AG09319 (cell line): ENCODE results near the gene SMYD3.

Source experiments
- DNase-seq: peaks from one replicate; pipeline ENCODE4 v3.0.0-alpha.2; 2010; ENCODE audit warnings: low read depth; ENCODE audit errors: extremely low read depth
- CTCF ChIP-seq: IDR thresholded peaks from 2 replicates; pipeline ENCODE4 v1.5.1; 2011; ENCODE audit warnings: low read depth, mild to moderate bottlenecking, inconsistent platforms, low read length, moderate library complexity

The SMYD3 gene

DNA sequence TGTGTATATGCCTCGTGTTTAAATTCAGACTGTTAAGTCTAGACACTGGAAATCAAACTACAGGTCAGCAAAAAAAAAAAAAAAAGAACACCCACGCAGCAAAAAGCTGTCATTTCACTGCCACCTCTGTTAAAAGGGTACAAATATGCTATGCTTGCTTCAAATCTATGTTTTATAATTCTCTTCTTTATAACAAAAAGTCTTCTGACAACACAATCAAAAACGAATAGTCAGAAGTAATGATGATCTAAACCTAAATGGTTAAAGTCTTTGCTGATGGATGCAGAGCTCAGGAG lies 438.9 kb downstream of the SMYD3 start:
- TF ChIP-seq CTCF: no peak
- no peak for DNase-seq

GRCh38 chr1:246067432-246068216 lies 439.5 kb downstream of the SMYD3 start:
- TF ChIP-seq CTCF: no peak
- peak; percentile 36 for DNase-seq

- no peak for DNase-seq
- TF ChIP-seq CTCF: no peak
These were observed 440.5 kb downstream of the SMYD3 start for GRCh38 chr1:246066573-246066972.

- TF ChIP-seq CTCF: no peak
- DNase-seq: no peak
These were observed 441.5 kb downstream of the SMYD3 start for GRCh38 chr1:246065592-246065991.

GRCh38 chr1:246064891-246065290 lies 442.2 kb downstream of the SMYD3 start:
- no peak for DNase-seq
- TF ChIP-seq CTCF: no peak

GRCh38 chr1:246063013-246063616 lies 444.0 kb downstream of the SMYD3 start:
- no peak for TF ChIP-seq CTCF
- DNase-seq: no peak

DNA sequence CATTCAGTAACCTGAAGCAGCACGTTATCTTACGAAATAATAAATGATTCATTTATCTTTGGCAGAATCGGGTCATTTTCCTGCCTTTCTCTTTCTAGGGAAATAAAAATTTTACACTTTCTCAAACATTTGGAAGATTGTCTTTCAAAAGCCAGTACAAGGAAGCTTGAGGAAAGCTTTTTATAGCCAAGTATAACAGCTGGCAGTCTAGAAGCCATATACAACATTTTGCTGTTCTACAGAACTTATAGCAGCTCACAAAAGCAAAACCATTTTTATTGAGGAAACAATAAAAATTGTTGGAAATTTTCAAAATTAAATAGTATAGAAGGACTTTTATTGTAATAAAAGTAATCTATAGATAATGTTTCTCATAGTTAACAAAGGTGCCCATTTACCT lies 448.6 kb downstream of the SMYD3 start:
- no peak for DNase-seq
- no peak for TF ChIP-seq CTCF
